GM23338 (cell line): ENCODE measurements around the gene TEX51. TPM values are rescaled to one million over a fixed set of nuclear protein-coding genes. Genes with fewer than 3 reads are reported as not detected.

Source experiments
- ATAC-seq: fragments of 200-7000 bp; cut with Tn5 transposase; 3 replicates; pipeline ENCODE4 v1.9.1; 2020
- DNase-seq: peaks from one replicate; pipeline ENCODE4 v3.0.0-alpha.2; 2015; ENCODE audit warnings: low spot score
- H2AFZ ChIP-seq: fragments of 200-600 bp; sonication (generic); 2 replicates; pipeline ENCODE4 v1.8.0; 2016; ENCODE audit warnings: antibody characterized with exemption, mild to moderate bottlenecking, moderate library complexity
- H3F3A ChIP-seq: fragments of 200-600 bp; sonication (generic); replicated peaks from 2 replicates; pipeline ENCODE4 v1.8.0; 2017; ENCODE audit warnings: antibody characterized with exemption, mixed run types, low read depth
- H3K27ac ChIP-seq: fragments of 200-600 bp; sonication (generic); 2 replicates; pipeline ENCODE4 v1.6.1; 2016; ENCODE audit warnings: low read depth
- H3K27me3 ChIP-seq: fragments of 200-600 bp; sonication (generic); 2 replicates; pipeline ENCODE4 v1.8.0; 2016; ENCODE audit warnings: mild to moderate bottlenecking, mixed run types, moderate library complexity; ENCODE audit not compliant: insufficient read depth
- H3K36me3 ChIP-seq: fragments of 200-600 bp; sonication (generic); 2 replicates; pipeline ENCODE4 v1.8.0; 2016; ENCODE audit warnings: mild to moderate bottlenecking; ENCODE audit not compliant: insufficient read depth
- H3K4me1 ChIP-seq: fragments of 200-600 bp; sonication (generic); 2 replicates; pipeline ENCODE4 v1.8.0; 2016; ENCODE audit warnings: mild to moderate bottlenecking, moderate library complexity; ENCODE audit not compliant: insufficient read depth
- H3K4me2 ChIP-seq: fragments of 200-600 bp; sonication (generic); 2 replicates; pipeline ENCODE4 v1.7.1; 2017; ENCODE audit warnings: mixed run types
- H3K4me3 ChIP-seq: fragments of 200-600 bp; sonication (generic); 2 replicates; pipeline ENCODE4 v1.6.1; 2016; ENCODE audit warnings: mixed run types
- H3K79me2 ChIP-seq: fragments of 200-600 bp; sonication (generic); replicated peaks from 2 replicates; pipeline ENCODE4 v1.8.0; 2017; ENCODE audit warnings: mild to moderate bottlenecking; ENCODE audit not compliant: insufficient read depth
- H3K9me2 ChIP-seq: fragments of 200-600 bp; sonication (generic); 2 replicates; pipeline ENCODE4 v1.8.0; 2017; ENCODE audit not compliant: insufficient read depth
- H4K20me1 ChIP-seq: fragments of 200-600 bp; sonication (generic); replicated peaks from 2 replicates; pipeline ENCODE4 v1.8.0; 2017; ENCODE audit warnings: mild to moderate bottlenecking; ENCODE audit not compliant: insufficient read depth
- H3K27ac Mint-ChIP-seq: 2 replicates; pipeline ENCODE4 v1.8.0; 2020; ENCODE audit warnings: inconsistent platforms, mild to moderate bottlenecking, moderate library complexity, mixed read lengths
- H3K27me3 Mint-ChIP-seq: 3 replicates; pipeline ENCODE4 v1.8.0; 2022; ENCODE audit warnings: low read depth, mild to moderate bottlenecking, moderate library complexity, mixed read lengths, inconsistent platforms; ENCODE audit not compliant: insufficient read depth, poor library complexity
- H3K36me3 Mint-ChIP-seq: 3 replicates; pipeline ENCODE4 v1.8.0; 2021; ENCODE audit warnings: low read depth, mild to moderate bottlenecking, inconsistent platforms, moderate library complexity, mixed read lengths
- H3K4me1 Mint-ChIP-seq: 3 replicates; pipeline ENCODE4 v1.8.0; 2020; ENCODE audit warnings: mild to moderate bottlenecking, inconsistent platforms, mixed read lengths
- H3K4me3 Mint-ChIP-seq: 3 replicates; pipeline ENCODE4 v1.8.0; 2021; ENCODE audit warnings: moderate library complexity, mild to moderate bottlenecking, inconsistent platforms, mixed read lengths
- H3K9me3 Mint-ChIP-seq: 3 replicates; pipeline ENCODE4 v1.8.0; 2020; ENCODE audit warnings: moderate library complexity, mild to moderate bottlenecking, inconsistent platforms, mixed read lengths
- CREB1 ChIP-seq: fragments of 250-450 bp; sonication (Bioruptor Pico); IDR thresholded peaks from 2 replicates; pipeline ENCODE4 v1.5.0; 2020; ENCODE audit warnings: low read depth, mild to moderate bottlenecking, moderate library complexity
- ETS1 ChIP-seq: IDR thresholded peaks from 2 replicates; pipeline ENCODE4 v1.6.1; 2016; ENCODE audit warnings: antibody characterized with exemption
- EZH2 ChIP-seq: fragments of 200-600 bp; sonication (generic); IDR thresholded peaks from one replicate; pipeline ENCODE4 v1.8.0; 2017; ENCODE audit warnings: antibody characterized with exemption, mild to moderate bottlenecking, low read depth; ENCODE audit not compliant: unreplicated experiment
- EZH2phosphoT487 ChIP-seq: fragments of 200-600 bp; sonication (generic); IDR thresholded peaks from one replicate; pipeline ENCODE4 v1.8.1; 2018; ENCODE audit warnings: antibody characterized with exemption; ENCODE audit not compliant: unreplicated experiment
- POLR2AphosphoS5 ChIP-seq: IDR thresholded peaks from 2 replicates; pipeline ENCODE4 v1.6.1; 2016; ENCODE audit warnings: antibody characterized with exemption, low read depth
- REST ChIP-seq: IDR thresholded peaks from one replicate; pipeline ENCODE4 v1.6.1; 2018; ENCODE audit warnings: antibody characterized with exemption; ENCODE audit not compliant: unreplicated experiment
- STAT1 ChIP-seq: IDR thresholded peaks from one replicate; pipeline ENCODE4 v1.6.1; 2016; ENCODE audit warnings: antibody characterized with exemption; ENCODE audit not compliant: unreplicated experiment
- ZNF114 ChIP-seq: fragments of 250-450 bp; sonication (Bioruptor Pico); IDR thresholded peaks from 2 replicates; pipeline ENCODE4 v1.5.0; 2020; ENCODE audit warnings: mild to moderate bottlenecking, moderate library complexity
- ZNF331 ChIP-seq: fragments of 250-450 bp; sonication (Bioruptor Pico); IDR thresholded peaks from 2 replicates; pipeline ENCODE4 v1.5.0; 2020; ENCODE audit warnings: low read depth, mild to moderate bottlenecking, moderate library complexity
- ZNF462 ChIP-seq: fragments of 250-450 bp; sonication (Bioruptor Pico); IDR thresholded peaks from 2 replicates; pipeline ENCODE4 v1.5.0; 2020; ENCODE audit warnings: mild to moderate bottlenecking, moderate library complexity
- polyA plus RNA-seq: library from polyadenylated mRNA; unstranded; fragments of >200 nt; fragmentation: Nextera tagmentation; extraction: Ambion mirVana; gene quantifications from 2 replicates; pipeline ENCODE4 v1.2.1, GENCODE V29; 2016
- total RNA-seq: library from RNA; depleted of rRNA; stranded (reverse); fragments of >200 nt; shearing (Covaris generic); gene quantifications from 2 replicates; pipeline ENCODE4 v1.2.3, GENCODE V29; 2014

The TEX51 gene
- total and polyA plus RNA-seq, 2 experiments from 2014 or later = not detected

GRCh38 chr2:126883666-126884040, 15.0 kb upstream of the TEX51 start:
- Histone ChIP-seq H3F3A (no peaks in the 10 kb centered on the region), H3K4me3 (no peak overlapping the region), H3K36me3 (no peaks in the 10 kb centered on the region), H3K4me2 (no peak overlapping the region), H3K27me3 (peaks cover 6% of the 10 kb centered on the region; the same call in 1 of the 2 replicates), H3K79me2 (no peaks in the 10 kb centered on the region), H4K20me1 (no peaks in the 10 kb centered on the region), H3K27ac (no peak overlapping the region), H3K4me1 (no peaks in the 10 kb centered on the region), H3K9me2 (no peaks in the 10 kb centered on the region), H2AFZ (no peak overlapping the region)
- Mint-ChIP-seq H3K9me3 (no peaks in the 10 kb centered on the region), H3K36me3 (no peaks in the 10 kb centered on the region), H3K4me1 (peaks cover 4% of the 10 kb centered on the region; the same call in 1 of the 3 replicates), H3K27ac (no peak overlapping the region), H3K4me3 (no peak overlapping the region), H3K27me3 (peaks cover 4% of the 10 kb centered on the region)
- DNase-seq (no peak), ATAC-seq (no peak)
- TF ChIP-seq ZNF331 = no peak

GRCh38 chr2:126884861-126885750, 13.6 kb upstream of the TEX51 start:
- Histone ChIP-seq H3K79me2 (no peaks in the 10 kb centered on the region), H3K27me3 (peaks cover 6% of the 10 kb centered on the region; the same call in 1 of the 2 replicates), H3K4me3 (peak overlapping the region; percentile 53; the same call in 1 of the 2 replicates), H2AFZ (peak overlapping the region; percentile 97), H3K4me2 (no peak overlapping the region), H3K4me1 (no peaks in the 10 kb centered on the region), H4K20me1 (no peaks in the 10 kb centered on the region), H3K36me3 (no peaks in the 10 kb centered on the region), H3K27ac (no peak overlapping the region), H3F3A (no peaks in the 10 kb centered on the region), H3K9me2 (no peaks in the 10 kb centered on the region)
- H3K4me1 Mint-ChIP-seq = peaks cover 4% of the 10 kb centered on the region; the same call in 1 of the 3 replicates
- H3K27me3 Mint-ChIP-seq = peaks cover 4% of the 10 kb centered on the region
- ATAC-seq (peak; percentile 24), DNase-seq (no peak)
- no peak overlapping the region for H3K27ac Mint-ChIP-seq
- no peaks in the 10 kb centered on the region for H3K36me3 Mint-ChIP-seq
- no peaks in the 10 kb centered on the region for H3K9me3 Mint-ChIP-seq
- no peak overlapping the region for H3K4me3 Mint-ChIP-seq
- no peak for TF ChIP-seq STAT1
- no peak for TF ChIP-seq CREB1 (CRISPR knock-in tag)
- TF ChIP-seq EZH2phosphoT487 = no peak
- no peak for TF ChIP-seq ZNF462
- TF ChIP-seq ETS1 = no peak
- no peak for TF ChIP-seq EZH2
- TF ChIP-seq REST = no peak
- no peak for TF ChIP-seq ZNF114
- no peak for TF ChIP-seq POLR2AphosphoS5
- TF ChIP-seq ZNF331 = no peak
